ENCODE data around the gene GAS7. TPM values are rescaled to one million over a fixed set of nuclear protein-coding genes. Genes with fewer than 3 reads are reported as not detected.
A peak's percentile ranks its signal among the peaks of the same experiment; 100 is the strongest.

The GAS7 gene
- total RNA-seq, 1 experiment from 2014 or later: 6.0 TPM

GRCh38 chr17:10196384-10196895 is 2.0 kb downstream of the GAS7 start:
- Mint-ChIP-seq H3K9me3 (peaks cover 20 to 25% of the 10 kb centered on the region in 2 experiments), H3K27me3 (ENCODE audit: low read depth) (peaks cover 65% of the 10 kb centered on the region), H3K36me3 (ENCODE audit: insufficient read depth in 1 of 3, low read depth in 3 of 3) (peaks cover 15 to 23% (median 18%) of the 10 kb centered on the region in 3 experiments), H3K4me1 (peaks cover 4 to 6% of the 10 kb centered on the region in 2 experiments; a peak in 3 of 4 replicates), H3K4me3 (peak overlapping the region in 1 of 2 experiments; percentile 77; a peak in 1 of 5 replicates), H3K27ac (no peak overlapping the region)
- Histone ChIP-seq H3K4me2 (ENCODE audit: insufficient read depth, insufficient read length, low read length) (no peak overlapping the region), H4K20me1 (ENCODE audit: control insufficient read depth, insufficient read depth, insufficient read length) (no peaks in the 10 kb centered on the region), H3K79me2 (ENCODE audit: insufficient read depth, low read length) (no peaks in the 10 kb centered on the region), H3K27ac (ENCODE audit: insufficient read length, low read depth, low read length) (no peak overlapping the region), H3K14ac (ENCODE audit: insufficient read depth, low read length) (no peak overlapping the region), H4K91ac (ENCODE audit: insufficient read length, low read depth, low read length) (no peak overlapping the region), H2BK5ac (ENCODE audit: insufficient read length, low read length) (no peak overlapping the region), H2BK120ac (ENCODE audit: low read depth, low read length, poor library complexity, severe bottlenecking) (no peak overlapping the region), H3K4ac (ENCODE audit: low read depth, low read length) (no peak overlapping the region), H3K79me1 (ENCODE audit: insufficient read depth, low read depth, low read length, poor library complexity, severe bottlenecking) (no peaks in the 10 kb centered on the region), H4K8ac (replicated peaks; ENCODE audit: insufficient read length, low read depth, low read length) (no peak overlapping the region), H2BK12ac (ENCODE audit: insufficient read length, low read depth, low read length) (no peak overlapping the region), H3T11ph (ENCODE audit: low read length) (no peak overlapping the region), H3K23ac (ENCODE audit: insufficient read length, low read depth, low read length) (no peak overlapping the region), H2BK20ac (ENCODE audit: low read depth, low read length, poor library complexity, severe bottlenecking) (no peak overlapping the region), H3K27me3 (ENCODE audit: insufficient read depth, low read length) (peaks cover 7% of the 10 kb centered on the region; the same call in 1 of the 2 replicates), H2AFZ (ENCODE audit: low read length) (no peak overlapping the region), H3K18ac (ENCODE audit: insufficient read length, low read depth, low read length) (no peak overlapping the region), H3K23me2 (ENCODE audit: insufficient read length, low read depth, low read length, poor library complexity, severe bottlenecking) (peaks cover 7% of the 10 kb centered on the region), H3K9ac (ENCODE audit: extremely low read depth, insufficient read length, low read length) (no peak overlapping the region), H3K9me3 (ENCODE audit: control insufficient read depth, low read depth, low read length) (no peaks in the 10 kb centered on the region), H3K4me1 (ENCODE audit: insufficient read depth, low read length) (no peaks in the 10 kb centered on the region), H4K5ac (ENCODE audit: insufficient read length, low read depth, low read length) (no peak overlapping the region), H2BK15ac (ENCODE audit: low read depth, low read length) (no peak overlapping the region), H2AK5ac (ENCODE audit: insufficient read length, low read length) (no peak overlapping the region), H3K56ac (ENCODE audit: insufficient read length, low read depth, low read length) (no peak overlapping the region)
- DNase-seq: no peak
- whole genome bisulfite sequencing (ENCODE audit: extremely low coverage, insufficient read length, low lambda C conversion rate): no CpG with 5 or more reads among the region's 11 CpGs
- TF ChIP-seq, protein P1, sequence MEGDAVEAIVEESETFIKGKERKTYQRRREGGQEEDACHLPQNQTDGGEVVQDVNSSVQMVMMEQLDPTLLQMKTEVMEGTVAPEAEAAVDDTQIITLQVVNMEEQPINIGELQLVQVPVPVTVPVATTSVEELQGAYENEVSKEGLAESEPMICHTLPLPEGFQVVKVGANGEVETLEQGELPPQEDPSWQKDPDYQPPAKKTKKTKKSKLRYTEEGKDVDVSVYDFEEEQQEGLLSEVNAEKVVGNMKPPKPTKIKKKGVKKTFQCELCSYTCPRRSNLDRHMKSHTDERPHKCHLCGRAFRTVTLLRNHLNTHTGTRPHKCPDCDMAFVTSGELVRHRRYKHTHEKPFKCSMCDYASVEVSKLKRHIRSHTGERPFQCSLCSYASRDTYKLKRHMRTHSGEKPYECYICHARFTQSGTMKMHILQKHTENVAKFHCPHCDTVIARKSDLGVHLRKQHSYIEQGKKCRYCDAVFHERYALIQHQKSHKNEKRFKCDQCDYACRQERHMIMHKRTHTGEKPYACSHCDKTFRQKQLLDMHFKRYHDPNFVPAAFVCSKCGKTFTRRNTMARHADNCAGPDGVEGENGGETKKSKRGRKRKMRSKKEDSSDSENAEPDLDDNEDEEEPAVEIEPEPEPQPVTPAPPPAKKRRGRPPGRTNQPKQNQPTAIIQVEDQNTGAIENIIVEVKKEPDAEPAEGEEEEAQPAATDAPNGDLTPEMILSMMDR (conservative IDR thresholded peaks at IDR 0.05): no peak
